NCI-H2081 treated with DMSO at 0.1 percent for 48 hours (cell line): ENCODE data around the gene CPLX4.

Source experiments
- DNase-seq: peaks from one replicate; lab custom pipeline; 2025; lab: John Stamatoyannopoulos, UW

The CPLX4 gene

DNA sequence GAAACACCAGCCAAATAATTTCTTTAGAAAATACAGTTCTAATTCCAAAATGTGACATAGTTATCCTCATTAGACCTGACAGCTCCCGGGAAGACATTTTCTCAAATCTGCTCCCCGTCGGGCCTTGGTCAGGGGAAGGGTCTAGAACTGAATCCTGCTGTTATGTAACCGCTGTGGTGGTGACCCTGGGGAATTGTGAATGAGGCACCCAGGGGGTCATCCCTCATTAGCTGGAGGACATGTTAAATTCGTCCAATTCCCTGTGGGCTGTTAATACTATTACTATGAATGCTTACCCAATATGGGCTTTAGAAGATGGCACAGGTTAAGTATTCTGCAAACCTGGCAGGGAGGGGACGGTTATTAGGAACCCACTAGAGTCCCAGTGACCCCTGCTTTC is 11.8 kb downstream of the CPLX4 start:
- no peak for DNase-seq

DNA sequence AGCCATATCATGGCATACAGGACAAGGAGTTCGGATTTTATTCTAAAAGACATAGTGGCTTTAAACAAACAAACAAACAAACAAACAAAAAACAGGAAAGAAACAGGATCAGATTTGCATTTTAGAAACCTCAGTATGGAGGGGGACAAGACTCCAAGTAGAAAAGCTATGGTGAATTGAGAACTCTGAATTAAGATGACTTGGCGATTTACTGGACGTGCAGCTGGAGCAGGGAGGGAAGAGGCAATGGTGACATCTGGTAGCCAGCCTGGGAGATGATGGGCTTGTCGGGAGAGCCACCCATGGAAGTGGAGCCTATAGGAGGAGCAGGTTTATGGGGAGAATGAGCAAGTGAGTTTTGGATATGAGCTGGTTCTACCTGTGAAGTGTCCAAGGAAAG is 13.2 kb downstream of the CPLX4 start:
- DNase-seq: no peak

DNA sequence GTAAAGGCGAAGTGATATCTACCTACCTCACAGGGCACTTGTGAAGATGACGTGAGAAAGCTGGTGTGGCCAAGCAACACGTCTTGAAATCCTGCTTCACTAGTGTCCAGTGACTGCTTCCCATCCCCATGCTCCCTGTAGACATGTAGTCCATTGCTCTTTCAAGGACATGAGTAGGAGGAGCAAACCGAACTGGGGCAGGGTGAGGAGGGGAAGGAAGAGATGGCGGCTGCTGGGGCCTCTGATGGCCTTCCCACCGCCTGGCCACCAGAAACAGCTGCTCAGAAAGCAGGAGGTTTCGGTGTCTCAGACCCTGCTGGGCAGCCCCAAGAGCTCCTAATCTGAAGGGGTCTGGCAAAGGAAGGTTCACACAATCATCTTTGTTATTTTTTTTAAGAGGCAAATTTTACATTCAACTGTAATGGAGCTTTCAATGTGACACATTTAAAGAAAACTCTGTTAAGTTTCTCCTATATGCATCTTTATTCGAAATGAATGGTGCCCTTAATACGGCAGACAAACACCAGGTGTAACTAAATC is 14.7 kb downstream of the CPLX4 start:
- DNase-seq: no peak

DNA sequence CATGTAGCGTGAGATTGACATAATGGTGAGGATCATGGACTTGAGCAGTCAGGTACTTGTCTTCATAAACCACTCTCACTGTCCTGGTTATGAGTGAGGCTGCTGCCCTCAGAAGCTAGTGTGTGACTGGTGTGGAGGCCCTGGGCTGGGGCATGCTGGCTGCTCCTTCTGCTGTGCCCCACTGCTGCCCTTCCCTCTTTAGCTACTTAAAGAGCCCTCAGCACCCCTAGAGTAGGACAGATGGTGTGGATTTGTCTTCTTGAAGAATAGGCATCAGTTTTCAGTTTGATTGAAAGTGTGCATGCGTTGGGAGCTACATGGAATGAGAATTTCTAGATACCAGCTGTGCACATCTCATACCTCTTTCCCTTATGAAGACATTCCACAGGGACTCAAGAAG is 15.4 kb downstream of the CPLX4 start:
- no peak for DNase-seq

DNA sequence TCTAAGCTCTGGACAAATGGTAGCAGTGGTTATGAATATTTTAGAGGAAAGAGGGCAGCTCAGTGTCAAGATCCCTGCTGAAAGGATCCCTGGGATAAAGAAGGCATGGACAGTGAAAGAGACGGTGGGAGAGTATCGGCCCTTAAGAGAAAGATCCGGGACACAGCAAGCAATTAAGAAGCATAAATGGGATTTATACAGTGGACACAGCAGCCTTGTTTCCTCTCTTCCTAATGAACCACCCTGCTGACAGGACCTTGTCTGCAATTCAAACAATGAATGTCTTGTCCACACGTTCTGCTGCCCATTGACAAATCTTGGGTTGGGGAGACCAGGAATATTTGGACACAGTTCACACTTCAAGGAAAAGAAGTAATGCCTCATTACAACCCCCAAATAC is 16.5 kb downstream of the CPLX4 start:
- DNase-seq: no peak

DNA sequence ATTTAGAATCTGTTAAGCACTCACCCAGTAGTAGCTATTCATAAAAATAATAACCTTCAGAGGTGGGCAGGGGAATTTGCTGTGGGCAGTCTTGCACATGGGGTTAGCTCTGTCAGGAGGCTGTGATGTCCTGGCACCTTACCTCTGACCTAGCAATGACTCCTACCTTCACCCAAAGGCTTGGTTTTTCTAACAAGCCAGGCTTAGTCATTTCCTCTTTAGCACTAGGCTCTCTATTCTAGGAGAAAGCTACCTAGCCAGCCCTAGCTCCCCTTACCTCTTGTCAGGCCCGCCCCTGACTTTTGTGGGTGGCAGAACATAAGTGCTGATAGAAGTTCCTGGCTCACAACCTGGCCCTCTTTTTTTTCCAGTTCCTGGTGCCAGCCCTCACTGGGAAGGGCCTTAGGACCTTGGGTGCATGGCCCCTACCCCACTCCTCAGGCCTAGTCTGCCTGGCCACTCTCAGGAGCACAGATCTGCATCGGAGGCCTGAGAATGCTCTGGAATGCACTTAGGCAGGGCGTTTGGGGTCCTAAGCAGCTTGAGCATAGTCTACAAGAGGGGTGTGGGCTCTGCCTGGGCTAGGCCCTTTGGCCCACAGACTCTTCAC is 17.7 kb downstream of the CPLX4 start:
- DNase-seq: no peak

DNA sequence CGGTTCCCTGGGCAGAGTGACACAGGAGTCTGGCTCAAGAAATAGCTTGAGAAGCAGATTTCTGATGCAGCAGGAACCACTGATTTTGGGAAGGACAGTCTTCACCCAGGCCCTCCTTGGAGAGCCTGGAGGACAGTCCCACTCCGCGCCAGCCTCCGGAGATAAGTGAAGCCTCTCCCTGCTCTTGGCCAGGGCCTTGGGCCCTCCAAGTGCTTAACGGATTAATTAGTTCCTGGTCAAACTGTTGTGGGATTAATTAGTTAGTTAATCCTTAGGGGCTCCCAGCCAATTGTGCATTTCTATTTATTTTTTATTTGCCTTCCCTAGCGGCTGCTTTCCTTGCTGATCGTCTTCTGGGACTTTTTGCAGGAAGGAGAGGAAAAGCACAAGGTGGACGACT is 19.6 kb downstream of the CPLX4 start:
- DNase-seq: no peak

DNA sequence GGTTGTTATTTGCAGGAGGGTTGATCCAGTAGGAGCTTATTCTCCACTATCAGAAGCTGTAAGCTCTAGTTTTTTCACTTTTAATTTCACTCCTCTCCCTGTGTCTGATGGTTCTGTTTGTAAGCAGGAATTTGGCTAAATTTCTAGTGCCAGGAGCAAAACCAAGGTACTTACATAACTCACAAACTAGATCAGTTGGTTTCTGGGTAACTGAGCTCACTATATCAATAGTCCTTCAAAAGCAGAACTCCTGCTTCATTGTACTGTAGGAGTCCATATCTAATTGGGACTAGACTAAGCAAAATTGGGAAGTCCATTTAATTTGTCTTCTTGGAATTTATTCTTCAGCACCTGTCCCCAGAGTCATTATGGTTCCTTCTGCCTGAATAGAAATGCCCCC is 25.1 kb downstream of the CPLX4 start:
- no peak for DNase-seq

DNA sequence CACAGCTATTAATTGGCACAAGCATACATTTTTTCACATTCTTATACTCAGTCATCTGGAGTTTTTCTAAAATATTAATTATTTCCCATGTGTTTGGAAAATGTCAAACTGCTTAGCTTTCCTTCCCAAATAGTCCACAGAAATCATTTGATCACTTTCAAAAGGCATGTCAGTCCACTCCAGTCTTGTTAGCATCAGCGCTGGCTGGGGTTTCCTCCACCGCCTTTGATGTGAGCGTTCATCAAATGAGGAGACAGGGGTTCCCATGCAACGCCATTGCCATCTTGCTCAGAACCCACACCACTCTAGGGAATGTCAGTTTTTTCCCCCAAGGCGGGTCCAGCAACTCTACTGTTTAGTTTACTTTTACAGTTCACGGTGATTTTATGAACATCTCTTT is 32.1 kb downstream of the CPLX4 start:
- no peak for DNase-seq

DNA sequence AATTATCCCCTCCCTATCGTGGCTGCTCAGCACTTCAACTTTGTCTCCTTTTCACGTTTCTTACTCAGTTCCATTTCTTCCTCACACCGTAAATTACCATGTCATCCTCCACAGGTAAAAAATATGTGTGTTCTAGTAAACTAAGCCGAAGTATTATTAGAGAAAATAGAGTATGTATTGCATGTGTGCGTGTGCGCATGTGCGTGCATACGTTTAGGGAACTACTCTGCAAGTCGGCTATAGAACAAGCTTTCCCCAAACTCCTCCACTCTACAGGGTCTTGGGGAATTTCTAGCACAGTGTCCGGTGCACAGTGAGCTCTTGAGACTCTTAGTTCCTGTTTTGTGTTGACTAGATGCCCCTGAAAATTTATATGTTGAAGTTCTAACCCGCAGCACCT is 36.1 kb downstream of the CPLX4 start:
- DNase-seq: no peak

DNA sequence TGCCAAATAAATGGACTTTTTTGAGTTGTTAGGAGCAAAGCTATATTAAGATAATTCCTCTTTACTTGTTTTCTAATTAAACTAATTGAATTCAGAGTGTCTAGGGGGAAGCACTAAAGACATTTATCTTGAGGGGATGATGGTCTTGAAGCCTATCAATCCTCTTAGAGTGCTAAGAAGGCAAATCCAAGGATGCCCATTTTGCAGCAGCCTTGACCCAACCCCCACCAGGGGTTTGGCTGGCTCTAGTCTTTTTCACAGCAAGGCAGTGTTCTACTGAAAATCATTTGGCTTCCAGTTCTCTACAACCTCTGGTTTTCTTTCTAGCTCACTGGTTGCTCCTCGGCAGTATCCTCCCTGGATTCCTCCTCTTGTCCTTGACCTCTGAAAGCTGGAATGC is 38.7 kb downstream of the CPLX4 start:
- no peak for DNase-seq

DNA sequence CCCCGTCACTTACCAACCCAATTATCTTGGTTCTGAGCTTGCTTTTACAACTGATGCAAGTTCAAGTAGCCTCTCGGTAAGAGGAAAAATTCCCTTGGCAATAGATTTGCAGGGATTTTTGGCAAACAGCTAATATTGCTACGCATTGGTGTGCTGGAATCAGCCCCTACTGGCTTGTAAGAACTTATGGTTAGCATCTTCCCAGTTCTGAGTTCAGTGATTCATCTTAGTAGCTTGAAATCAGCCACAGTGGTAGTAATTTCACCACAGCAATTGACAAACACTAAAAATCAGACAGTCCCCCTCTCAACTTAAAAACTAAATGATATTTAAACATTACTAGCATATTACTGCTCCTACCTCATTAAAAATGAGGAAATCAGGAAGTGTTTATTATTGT is 39.3 kb downstream of the CPLX4 start:
- no peak for DNase-seq

DNA sequence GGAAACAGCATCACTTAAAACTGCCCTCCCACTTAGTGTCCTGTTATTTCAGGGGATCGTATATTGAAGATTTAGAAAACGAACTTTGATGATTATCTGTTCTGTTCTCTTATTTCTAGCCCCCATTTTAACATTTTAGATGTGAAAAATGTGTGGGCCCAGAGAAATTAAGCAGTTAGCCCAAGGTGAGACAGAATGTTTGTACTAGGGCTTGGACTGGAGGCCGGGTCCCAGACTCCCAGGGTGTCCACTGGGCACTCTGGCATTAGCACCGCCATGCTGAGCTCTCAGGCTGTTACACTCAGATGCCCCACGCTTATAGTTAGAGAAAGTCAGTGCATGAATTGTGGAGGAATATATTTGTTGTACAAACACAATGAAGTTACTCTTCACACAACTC is 39.7 kb downstream of the CPLX4 start:
- DNase-seq: no peak

DNA sequence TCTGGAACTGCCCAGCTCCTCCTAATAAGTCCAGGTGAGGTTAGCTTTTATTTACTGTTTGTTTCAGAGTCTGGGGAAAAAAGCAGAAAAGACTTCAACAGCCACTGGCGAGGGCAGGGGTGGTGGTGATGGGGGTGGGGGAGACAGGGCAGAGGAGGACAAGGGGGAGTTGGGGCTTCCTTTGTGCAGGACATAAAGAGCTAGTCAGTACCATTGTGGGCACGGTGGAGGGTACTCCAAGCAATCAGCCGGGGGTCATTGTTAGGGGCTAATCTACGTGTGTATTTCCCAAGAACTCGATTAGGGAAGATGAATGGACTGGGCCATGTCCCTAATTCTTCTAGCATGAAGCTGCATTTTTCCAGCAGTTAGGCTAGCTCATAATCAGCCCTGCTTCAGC is 42.4 kb downstream of the CPLX4 start:
- DNase-seq: no peak

DNA sequence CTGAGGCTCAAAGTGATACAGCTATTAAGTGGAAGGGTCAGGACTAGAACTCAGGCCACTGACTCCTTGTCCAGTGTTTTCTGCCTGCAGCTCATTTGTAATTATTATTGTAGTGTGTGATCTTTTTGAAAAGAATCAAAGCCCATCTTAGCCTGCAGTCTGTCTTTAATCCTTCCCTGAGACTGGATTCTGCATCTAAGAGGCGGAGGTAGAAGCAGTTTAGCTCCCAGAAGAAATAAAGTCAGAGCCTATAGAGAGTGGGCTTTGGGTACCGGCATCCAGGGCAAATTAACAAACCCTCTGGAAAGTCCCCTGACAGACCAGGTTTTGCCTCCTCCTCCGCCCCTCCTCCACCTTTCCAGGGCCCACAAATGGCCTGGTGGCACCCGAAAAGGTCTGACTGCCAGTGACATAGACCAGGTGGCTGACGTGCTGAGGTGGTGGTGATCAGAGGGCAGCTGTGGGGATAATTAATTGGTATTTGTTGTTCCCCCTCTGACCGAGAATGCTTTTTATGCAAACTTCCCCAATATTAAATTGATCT is 43.0 kb downstream of the CPLX4 start:
- no peak for DNase-seq

DNA sequence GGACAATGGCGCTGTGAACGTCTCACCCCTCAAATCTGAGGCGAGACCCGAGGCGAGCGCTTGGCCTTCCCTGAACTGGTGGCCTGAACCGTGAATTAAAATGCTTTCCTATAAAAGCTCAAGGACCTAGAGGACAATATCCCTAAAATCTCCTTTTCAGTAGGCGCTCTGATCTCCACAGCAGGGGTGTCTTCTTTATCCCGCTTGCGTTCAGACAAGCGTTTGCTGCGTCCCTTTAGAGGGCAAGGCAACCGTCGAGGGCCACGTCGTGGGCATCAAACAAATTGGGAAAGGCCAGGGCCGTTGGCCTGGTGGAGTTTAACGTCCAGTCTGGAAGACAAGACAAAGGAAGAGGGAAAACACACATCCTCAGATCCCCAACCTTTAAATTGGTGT is 43.9 kb downstream of the CPLX4 start:
- DNase-seq: no peak

DNA sequence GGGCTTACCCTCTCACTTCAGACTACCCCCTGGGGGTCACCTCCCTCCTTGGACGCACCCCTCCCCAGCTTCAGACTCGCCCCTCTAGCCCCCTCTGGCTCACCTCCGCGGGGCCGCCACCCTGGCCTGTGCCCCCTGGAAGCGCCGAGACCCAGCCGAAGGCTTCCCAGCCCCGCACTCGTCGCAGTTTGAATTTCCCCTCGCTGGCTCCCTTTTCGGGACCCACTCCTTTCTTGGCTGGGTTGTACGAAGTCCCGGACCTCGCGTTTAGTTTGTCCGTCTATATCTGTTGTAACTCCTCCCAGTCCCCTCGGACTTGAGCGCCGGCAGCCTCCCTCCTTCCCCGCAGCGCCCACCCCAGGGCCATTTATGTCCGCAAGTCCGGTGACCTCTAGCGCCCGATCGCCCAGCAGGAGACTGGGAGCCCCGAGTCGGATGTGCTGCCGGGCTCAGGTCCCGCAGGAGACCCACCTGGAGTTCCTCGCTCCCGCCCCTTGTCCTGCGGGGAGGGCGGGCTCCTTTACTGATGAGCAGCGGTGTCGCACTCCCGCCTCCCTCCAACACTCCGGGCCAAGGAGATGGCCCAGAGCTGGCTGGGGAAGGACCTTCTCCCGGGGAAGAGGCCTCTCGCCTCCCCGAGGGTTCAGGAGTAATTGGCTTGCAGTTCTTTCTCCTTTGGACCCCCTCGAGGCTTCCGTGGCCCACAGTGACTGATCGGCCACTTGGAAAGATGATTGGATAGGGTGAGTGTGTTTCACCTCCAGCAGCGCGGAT is 44.5 kb downstream of the CPLX4 start:
- no peak for DNase-seq

DNA sequence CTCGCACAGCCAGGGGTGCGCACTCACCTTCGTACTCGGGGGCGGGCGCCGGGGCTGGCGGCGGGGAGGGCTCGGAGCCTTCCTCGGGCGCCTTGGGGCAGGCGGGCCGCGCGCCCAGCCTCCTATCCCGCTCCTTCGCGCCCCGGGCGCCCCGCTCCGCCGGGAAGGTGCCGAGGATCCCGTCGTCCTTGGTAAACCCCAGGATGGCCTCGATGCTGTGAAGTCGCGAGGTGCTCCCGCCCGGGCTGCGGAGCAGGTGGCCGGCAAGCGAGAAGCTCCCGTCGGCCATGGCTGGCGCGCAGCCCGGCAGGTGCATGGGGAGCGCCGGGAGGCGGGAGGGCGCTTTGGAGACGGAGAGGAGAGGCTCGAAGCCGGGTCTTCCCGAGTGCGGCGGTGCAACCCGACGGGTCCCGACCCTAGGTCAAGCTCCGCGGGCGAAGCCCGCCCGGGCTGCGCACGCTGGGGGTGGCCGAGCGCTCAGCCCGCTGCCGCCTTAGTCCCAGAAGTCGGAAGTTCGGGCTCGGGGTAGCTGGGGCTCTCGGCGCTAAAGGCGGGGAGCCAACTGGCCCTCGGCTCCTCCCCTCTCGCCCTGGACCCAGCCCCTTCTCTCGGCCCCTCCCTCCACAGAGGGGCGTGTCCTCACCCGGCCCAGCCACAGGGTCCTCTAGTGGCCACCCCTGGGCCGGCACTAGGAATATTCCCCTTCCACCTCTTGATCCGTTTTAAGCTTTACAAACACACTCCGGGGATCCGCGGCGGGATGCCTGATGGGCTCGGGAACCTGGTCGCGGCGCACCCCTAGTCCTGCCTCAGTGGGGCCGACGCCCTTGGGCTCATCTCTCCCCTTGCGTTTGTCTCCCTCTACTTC is 45.3 kb downstream of the CPLX4 start, which contains the start of gene RAX:
Gene RAX, minus strand, starts transcription at position 564 of the 868 bp plus-strand sequence. Its CDS starts 248 bp downstream, at position 316.
- DNase-seq: no peak

DNA sequence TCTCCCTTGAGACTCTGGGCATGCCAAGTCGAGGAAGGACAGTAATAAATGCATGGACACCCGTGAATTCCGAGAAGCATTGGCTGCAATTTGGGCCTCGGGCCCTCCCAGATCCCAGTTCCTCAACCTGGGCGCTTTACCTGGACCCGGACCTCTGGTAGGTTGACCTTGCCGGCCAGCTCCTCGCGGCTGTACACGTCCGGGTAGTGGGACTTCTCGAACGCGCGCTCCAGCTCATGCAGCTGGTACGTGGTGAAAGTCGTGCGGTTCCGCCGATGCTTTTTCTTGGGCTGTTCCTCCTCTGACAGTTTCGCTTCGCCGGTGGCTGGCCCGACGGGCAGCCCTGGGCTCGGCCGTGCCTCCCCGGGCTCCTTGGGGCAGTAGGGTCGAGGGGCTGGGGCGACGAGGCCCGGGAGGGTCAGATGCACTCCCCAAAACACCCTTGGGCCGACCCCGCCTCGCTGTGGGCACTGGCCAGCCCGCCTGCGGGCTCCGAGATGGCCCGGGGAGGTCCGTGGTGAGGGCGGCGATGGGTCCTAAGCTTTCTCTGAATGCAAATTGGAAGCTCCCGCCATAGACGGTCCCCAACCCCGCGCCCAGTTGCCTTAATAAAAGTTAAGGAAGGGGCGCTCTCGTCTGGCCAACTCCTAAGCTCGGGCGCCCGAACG is 46.1 kb downstream of the CPLX4 start:
- no peak for DNase-seq

DNA sequence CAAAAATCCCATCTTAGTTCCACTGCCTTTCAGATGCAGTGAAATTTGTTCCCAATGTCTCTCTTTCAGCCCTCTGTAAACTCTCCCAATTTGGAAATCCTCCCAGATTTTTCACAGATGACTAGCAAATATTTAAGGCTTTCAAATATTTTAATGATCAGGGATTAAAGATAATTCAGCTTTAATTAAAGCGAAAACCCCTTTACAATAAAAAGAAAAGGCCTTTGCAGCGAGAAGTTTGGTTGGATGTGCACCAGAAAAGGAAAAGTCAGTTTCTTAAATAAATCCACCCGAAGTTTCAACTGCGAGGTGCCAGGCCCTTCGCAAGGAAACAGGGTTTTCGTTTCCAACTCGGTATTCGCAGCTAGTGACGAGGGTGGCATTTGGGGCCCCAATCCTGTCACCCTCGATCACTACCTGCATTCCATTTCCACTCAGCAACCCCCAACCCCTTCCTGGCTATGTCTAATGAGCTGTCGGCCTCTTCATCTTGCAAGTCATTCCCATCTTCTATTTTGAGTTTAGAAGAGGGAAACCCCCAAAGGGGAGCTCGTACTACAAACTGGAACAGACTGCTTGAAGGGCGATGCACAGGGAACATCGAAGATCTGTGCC is 46.7 kb downstream of the CPLX4 start:
- no peak for DNase-seq

DNA sequence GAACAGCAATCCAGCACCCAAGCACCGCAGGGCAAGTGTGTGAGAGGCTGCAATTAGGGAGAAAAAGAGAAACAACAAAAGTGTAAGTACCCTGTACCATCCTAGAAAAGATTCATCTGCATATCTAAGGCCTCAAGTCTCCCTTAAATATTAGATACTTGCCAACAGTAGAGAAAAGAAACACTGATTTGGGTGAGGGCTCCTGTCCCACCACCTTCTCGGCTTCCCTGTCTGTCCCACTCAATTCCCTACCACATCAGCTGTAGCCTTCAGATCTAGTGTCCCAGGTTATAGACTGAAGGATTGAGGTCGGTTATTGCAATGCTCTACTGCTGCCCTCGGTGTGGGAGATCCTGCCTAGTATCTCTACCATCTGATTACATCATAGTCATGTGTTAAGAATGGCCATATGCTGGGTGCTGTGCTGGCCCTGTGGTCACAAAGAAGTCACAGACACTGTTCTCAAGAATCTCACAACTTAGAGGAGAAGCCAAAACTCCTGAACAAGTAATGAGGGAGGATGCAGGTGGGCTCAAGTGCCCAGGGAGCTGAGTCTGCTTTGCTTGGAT is 47.7 kb downstream of the CPLX4 start:
- DNase-seq: no peak
